GM21723 (cell line): ENCODE data around the gene EPSTI1.
A peak's percentile ranks its signal among the peaks of the same experiment; 100 is the strongest.

ENCODE experiments used
- ATAC-seq: cut with Tn5 transposase; IDR thresholded peaks from one replicate; pipeline ENCODE4 v1.9.1; 2021; ENCODE audit warnings: mild to moderate bottlenecking, moderate library complexity; ENCODE audit not compliant: unreplicated experiment

EPSTI1 gene

GRCh38 chr13:42976066-42976465 is 16.0 kb downstream of the EPSTI1 start:
- no peak for ATAC-seq

DNA sequence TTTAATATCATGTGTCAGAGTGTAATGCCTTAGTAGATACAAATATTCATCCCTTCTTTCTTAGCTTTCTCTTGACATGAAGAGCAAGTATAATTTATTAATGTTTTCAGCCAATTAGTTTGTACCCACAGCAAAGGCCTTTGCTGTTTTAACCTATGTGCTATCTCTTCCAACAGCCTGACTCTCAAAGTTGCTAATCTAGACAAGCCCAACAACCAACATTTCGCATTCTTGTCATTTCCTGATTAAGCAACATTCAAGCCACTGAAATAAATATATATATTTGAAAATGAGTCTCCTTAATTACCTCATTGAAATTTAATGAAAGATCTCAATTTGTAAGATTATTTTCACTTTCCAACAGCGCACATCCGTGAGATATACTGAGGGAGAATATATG is 18.5 kb downstream of the EPSTI1 start:
- no peak for ATAC-seq

GRCh38 chr13:42971691-42972347 is 20.2 kb downstream of the EPSTI1 start:
- ATAC-seq, result no peak

- peak; percentile 71 for ATAC-seq
Observed at GRCh38 chr13:42970824-42971690, 21.0 kb downstream of the EPSTI1 start.

- ATAC-seq, result peak; percentile 67
Observed at GRCh38 chr13:42969565-42970172, 22.4 kb downstream of the EPSTI1 start.

GRCh38 chr13:42968906-42969305 is 23.1 kb downstream of the EPSTI1 start:
- ATAC-seq, result no peak

- no peak for ATAC-seq
Observed at GRCh38 chr13:42967660-42968059, 24.4 kb downstream of the EPSTI1 start.

- no peak for ATAC-seq
Observed at GRCh38 chr13:42965281-42965680, 26.8 kb downstream of the EPSTI1 start.

GRCh38 chr13:42964761-42965161 is 27.3 kb downstream of the EPSTI1 start:
- ATAC-seq, result no peak

DNA sequence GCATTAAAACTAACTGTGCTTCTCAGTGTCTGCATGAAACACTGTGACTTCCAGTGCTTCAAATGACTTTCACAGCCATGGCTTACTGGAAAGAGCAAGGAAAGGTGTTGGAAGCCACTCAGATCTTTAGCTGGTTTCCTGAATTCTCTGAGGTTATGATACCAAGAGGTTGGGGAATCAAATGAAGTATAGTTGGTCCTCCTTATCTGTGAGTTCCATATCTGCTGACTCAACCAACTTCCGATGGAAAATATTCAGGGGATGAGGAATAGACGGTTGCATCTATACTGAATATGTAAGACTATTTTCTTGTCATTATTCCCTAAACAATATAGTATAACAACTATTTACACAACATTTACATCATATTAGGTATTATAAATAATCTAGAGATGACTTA is 32.4 kb downstream of the EPSTI1 start:
- no peak for ATAC-seq

DNA sequence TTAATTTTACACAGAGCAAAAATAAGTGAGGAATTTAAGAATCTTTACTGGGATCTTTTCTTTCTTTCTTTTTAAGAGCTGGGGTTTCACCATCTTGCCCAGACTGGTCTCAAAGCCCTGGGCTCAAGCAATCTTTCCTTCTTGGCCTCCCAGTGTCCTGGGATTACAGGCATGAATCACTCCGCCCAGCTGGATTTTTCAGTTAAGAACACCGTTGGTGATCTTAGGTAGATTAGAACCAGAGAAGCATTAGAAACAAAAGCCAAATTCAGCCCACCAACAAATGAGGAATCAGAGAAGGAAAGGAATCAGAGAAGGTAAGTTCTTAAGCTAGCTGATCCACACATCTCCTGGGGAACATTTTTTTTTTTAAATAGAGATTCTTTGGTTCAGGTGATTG is 34.2 kb downstream of the EPSTI1 start:
- no peak for ATAC-seq

DNA sequence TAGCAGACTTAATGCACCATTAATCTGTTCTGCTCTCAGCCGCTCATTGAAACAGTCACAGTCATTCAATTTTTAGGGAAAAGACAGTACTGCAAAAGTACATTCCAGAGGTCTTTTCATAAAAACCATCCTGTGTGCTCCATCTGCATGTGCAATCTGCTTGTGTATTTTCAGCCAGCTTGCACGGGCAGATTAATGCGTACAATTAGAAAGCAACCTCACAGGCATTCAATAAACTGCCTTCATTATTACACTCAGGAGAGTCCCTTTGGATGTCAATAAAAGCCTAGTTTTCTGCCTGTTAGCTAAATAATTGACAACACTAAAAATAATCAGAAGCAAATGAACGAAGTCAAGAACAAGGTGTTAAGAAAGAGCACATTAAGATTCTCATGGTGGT is 41.9 kb downstream of the EPSTI1 start:
- ATAC-seq, result no peak

DNA sequence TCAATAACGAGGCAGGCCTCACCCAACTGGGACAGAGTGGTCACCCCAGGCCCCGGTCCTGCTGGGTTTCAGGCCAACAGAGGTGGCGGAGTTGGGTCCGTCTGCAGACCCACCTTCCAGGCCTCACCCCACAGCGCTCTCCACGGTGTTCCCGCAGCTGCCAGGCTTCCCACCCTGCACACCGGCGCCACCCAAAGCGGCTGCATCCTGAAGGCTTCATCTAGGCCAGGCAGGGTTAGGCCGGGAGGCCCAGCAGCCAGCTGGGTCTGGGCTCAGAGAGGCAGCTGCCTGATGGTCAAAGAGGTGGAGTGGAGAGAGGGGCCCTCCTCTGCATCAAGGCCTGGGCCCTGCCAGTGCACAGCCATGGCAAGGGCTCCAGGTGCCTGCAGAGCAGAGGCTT is 44.1 kb downstream of the EPSTI1 start:
- no peak for ATAC-seq

DNA sequence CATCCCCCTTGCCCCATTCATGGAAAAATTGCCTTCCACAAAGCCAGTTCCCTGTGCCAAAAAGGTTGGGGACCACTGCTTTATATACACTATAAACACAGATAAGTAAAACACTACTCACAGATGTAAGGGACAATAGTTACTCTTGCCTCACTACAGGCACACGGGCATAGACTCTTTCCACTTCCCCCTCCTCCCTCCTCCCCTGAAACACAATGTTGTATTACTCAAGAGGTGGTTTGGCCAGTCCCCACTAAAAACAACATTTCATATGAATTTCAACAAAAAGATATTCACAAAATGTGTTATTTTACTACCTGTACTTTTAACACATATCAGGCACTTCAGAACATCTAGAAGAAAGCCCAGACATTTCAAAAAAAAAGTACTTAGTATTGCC is 45.1 kb downstream of the EPSTI1 start:
- ATAC-seq, result no peak

GRCh38 chr13:42929886-42930535 is 62.0 kb downstream of the EPSTI1 start:
- no peak for ATAC-seq

- ATAC-seq, result no peak
Observed at GRCh38 chr13:42926555-42926954, 65.5 kb downstream of the EPSTI1 start.

DNA sequence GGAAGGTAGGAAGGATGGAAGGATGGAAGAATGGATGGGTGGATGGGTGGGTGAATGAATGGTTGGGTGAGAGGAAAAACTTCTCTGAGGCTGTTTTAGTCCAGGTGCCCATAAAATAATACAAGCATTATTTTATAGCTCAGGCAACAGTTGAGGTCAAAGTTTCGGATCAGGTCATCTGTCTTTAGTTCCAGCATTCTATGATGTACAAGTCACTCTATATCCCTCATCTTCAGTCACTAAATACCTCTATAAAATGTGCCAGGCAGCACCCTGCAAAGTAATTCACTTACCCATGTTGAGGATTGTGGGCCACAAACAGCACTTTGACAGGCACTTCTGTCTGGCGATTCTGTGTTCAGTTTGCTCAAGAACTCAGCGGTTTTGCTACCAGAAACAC is 66.0 kb downstream of the EPSTI1 start:
- ATAC-seq, result no peak

- no peak for ATAC-seq
Observed at GRCh38 chr13:42925626-42926025, 66.4 kb downstream of the EPSTI1 start.

GRCh38 chr13:42924344-42924743 is 67.7 kb downstream of the EPSTI1 start:
- no peak for ATAC-seq

GRCh38 chr13:42907745-42908144 is 84.3 kb downstream of the EPSTI1 start:
- ATAC-seq, result no peak

GRCh38 chr13:42906257-42906656 is 85.8 kb downstream of the EPSTI1 start:
- ATAC-seq, result no peak
